Hepatic stellate cell (primary cell): ENCODE measurements around the gene ABCA2.

Experiments used
- DNase-seq: peaks from one replicate; pipeline ENCODE4 v3.0.0; 2011; ENCODE audit warnings: low spot score

Gene ABCA2

DNA sequence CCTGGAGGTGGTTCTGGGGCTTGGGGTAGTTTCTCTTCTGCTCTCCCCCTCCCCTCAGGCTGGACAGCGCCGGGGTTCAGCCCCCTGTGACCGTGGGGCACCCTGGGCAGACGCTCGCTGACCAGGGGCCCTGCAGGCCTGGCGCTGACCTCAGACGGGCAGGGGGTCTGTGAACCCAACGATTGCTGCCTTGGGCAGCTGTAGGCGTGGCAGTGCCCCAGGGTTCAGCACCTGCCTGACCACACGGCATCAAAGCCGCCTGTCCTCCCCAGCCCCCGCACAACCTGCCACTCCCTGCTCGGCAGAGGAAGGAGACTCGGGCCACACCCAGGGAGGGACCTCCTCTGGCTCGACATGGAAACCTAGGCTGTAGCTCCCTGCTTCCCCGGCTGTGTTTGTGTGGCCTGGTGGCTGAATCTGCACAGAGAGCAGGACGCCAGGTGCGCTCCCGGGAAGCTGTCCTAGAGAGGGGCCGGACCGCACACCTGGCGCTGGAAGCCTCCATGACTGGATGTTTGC lies 63.8 kb downstream of the ABCA2 start:
- no peak for DNase-seq

GRCh38 chr9:136963751-136964150 lies 64.3 kb downstream of the ABCA2 start:
- no peak for DNase-seq

DNA sequence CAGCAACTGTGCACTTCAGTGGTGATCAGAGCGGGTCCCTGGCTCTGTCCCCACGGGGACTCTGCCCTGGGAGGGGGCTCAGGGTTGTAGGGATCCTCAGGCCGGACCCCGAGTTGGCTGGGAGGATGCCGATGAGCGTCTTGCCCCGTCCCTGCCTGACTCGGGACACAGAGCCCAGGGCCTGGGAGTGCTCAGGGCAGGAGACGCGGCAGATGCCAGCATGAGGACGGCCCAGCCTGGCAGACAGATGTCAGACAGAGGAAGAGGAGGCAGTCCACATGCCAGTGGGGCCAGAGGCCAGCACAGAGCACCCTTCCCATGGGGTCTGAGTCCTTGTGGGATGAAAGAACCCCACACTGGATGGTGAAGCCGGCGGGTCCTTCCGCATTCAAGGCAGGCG lies 64.7 kb downstream of the ABCA2 start:
- no peak for DNase-seq

DNA sequence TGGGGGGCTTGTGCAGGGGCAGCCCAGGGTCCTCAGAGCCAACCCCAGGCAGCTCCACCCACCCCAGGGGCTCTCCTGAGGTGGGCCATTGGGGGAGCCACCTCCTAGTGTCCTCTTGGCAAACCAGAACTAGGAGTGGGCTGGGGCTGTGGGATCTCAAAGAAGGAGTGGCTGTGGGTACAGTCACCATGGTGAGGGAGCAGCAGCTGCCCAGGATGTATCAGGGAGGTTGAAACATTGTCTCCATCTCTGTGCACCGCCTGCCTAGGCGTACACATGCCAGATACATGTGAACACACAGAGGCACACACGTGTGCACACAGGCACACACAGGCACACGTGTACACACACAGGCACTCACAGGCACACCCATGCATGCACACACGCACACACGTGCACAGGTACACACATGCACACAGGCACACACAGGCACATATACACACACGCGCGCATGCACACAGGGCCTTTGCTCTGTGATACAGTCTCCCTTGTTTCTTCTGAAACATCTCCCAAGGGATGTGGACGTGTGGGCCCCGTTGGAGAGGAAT lies 65.3 kb downstream of the ABCA2 start:
- DNase-seq, result no peak

DNA sequence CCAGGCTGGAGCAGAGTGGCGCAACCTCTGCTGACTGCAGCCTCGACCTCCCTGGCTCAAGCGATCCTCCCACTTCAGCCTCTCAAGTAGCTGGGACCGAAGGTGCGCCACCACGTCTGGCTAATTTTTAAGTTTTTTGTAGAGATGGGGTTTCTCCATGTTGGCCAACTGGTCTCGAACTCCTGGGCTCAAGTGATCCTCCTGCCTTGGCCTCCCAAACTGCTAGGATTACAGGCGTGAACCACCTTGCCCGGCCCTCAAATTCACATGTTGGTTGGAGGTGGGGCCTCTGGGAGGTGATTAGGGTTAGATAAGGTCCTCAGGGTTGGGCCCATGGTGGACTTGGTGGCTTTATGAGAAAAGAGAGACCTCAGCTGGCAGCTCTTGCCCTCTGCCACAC lies 65.9 kb downstream of the ABCA2 start:
- DNase-seq, result no peak

- DNase-seq, result no peak
Observed at GRCh38 chr9:136961279-136962065, 66.6 kb downstream of the ABCA2 start.

- no peak for DNase-seq
Observed at GRCh38 chr9:136960938-136961275, 67.1 kb downstream of the ABCA2 start.

GRCh38 chr9:136960212-136960937 lies 67.7 kb downstream of the ABCA2 start:
- DNase-seq, result no peak

DNA sequence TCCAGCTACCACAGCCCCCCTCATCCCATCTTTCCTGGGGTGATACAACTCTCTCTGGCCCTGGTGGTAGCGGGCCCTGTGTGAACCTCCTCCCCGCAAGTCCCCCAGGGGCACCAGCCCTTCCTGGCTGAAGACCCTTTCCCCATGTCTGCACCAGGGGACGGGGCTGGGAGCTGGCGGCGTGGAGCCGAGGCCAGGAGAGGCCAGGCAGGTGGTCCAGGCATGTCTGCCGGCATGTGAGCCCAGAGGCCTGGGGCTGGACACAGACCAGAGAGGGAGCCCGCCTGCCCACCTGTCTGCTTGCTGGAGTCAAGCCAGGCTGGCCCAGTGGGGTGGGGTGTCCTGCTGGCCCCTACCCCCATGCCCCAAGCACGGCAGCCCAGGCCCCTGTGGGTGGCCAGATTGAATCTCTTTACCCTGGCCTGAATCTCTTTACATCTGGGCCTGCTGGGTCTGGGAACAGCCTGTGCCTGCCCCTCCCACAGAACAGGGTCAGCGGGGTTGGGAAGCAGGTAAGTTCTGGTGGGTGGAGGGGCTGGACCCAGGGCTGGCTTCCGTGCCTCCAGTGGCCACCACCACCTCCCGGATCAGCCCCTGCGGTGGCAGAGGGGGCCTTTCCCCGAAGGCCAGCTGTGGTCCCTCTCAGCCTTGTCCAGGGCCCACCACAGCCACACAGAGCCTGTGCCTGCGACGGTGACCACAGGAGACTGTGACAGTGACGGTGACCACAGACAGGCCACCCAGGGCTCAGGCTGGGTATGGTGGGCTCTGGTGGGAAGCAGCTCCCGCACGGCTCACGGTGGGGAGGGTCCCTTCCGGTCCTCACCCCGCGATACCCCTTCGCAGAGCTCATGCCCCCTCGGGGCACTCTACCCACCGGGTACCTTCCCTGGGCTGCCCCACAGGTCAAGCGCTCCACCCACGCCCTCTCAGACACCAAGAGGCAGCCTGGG lies 68.9 kb downstream of the ABCA2 start:
- DNase-seq, result no peak

DNA sequence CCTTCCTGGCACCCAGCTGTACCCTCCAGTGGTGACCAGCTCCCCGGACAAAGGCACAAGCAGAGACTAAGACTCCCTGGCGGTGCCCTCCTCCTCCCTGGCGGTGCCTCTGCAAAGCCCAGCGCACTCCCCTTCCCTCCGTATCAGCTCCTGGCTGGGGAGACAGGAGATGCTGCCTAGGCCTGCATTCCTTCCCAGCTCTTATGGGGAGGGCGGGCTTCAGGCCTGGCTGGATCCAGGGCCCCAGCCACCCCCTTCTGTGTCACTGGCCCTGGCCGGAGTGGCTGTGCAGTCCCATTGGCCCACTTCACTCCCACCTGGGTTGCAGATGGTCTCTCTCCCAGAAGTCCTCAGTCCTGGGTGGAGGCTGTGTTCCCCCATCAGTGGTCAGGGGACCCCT lies 69.6 kb downstream of the ABCA2 start:
- no peak for DNase-seq

DNA sequence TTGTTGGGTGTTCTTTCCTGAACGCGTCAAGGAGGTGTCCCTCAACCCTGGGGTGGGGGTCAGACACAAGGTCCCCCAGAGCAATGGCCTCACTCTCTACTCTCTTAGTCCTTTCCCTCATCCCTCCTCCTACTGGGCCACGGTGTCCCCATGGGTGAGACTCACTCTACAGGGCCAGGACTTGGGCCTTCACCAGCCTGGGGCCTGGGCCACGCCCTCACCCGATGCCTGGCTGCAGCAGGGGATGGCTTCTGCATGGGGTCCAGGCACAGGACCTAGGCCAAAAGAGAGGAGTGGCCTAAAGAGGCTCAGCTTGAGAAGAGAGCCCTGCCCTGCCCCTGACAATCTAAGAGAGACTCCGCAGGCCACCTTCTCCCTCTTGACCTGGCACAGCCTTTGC lies 70.1 kb downstream of the ABCA2 start:
- DNase-seq, result no peak

- no peak for DNase-seq
Observed at GRCh38 chr9:136957461-136957860, 70.6 kb downstream of the ABCA2 start.
